Peyer's patch (tissue), 4 donors: ENCODE measurements around the gene SREBF2. TPM values are rescaled to one million over a fixed set of nuclear protein-coding genes. Genes with fewer than 3 reads are reported as not detected.
A peak's percentile ranks its signal among the peaks of the same experiment; 100 is the strongest.

Experiments
- DNase-seq, 3 donors: peaks; one replicate each; pipeline ENCODE4 v3.0.0-alpha.2; 2017 to 2019
- H3K27ac ChIP-seq, 4 donors: fragments of 200-600 bp; sonication (generic); one replicate each; pipeline ENCODE4 v1.5.1; 2016 to 2019
- H3K27me3 ChIP-seq, 2 donors: fragments of 200-600 bp; sonication (generic); one replicate each; pipeline ENCODE4 v1.5.1; 2019
- H3K36me3 ChIP-seq, 3 donors: fragments of 200-600 bp; sonication (generic); one replicate each; pipeline ENCODE4 v1.5.1; 2016 to 2019
- H3K4me1 ChIP-seq, 4 donors: fragments of 200-600 bp; sonication (generic); one replicate each; pipeline ENCODE4 v1.5.1; 2016 to 2019
- H3K4me3 ChIP-seq, 4 donors: fragments of 200-600 bp; sonication (generic); 1 replicate in 3 of 4; 2 replicates in 1 of 4; pipeline ENCODE4 v1.5.1; 2016 to 2019; ENCODE audit warnings: mild to moderate bottlenecking in 1 of 4
- H3K9me3 ChIP-seq, 4 donors: fragments of 200-600 bp; sonication (generic); one replicate each; pipeline ENCODE4 v1.5.1; 2016 to 2019; ENCODE audit warnings: mild to moderate bottlenecking in 1 of 4
- POLR2A ChIP-seq, 2 donors: fragments of 450-650 bp; IDR thresholded peaks; one replicate each; pipeline ENCODE4 v1.5.1; 2017; ENCODE audit warnings: antibody characterized with exemption in 2 of 2, mild to moderate bottlenecking in 2 of 2, moderate library complexity in 2 of 2
- total RNA-seq, 4 donors: library from RNA; depleted of rRNA; stranded (reverse); fragments of >200 nt; gene quantifications; one replicate each; pipeline ENCODE4 v1.1.0, GENCODE V29; 2016
- TF ChIP-seq, protein P1 (sequence below), 6 experiments: fragments of 450-650 bp in 4 of 6; fragments of 200-600 bp in 2 of 6; sonication (generic) in 1 of 6; IDR thresholded peaks; one replicate each; pipeline ENCODE4 v1.5.1; 2017 to 2019; ENCODE audit warnings: antibody characterized with exemption in 6 of 6, mild to moderate bottlenecking in 3 of 6, moderate library complexity in 1 of 6

Gene SREBF2
- total RNA-seq, 4 donors from 2014 or later, result 66.0 to 221 (median 144) TPM

DNA sequence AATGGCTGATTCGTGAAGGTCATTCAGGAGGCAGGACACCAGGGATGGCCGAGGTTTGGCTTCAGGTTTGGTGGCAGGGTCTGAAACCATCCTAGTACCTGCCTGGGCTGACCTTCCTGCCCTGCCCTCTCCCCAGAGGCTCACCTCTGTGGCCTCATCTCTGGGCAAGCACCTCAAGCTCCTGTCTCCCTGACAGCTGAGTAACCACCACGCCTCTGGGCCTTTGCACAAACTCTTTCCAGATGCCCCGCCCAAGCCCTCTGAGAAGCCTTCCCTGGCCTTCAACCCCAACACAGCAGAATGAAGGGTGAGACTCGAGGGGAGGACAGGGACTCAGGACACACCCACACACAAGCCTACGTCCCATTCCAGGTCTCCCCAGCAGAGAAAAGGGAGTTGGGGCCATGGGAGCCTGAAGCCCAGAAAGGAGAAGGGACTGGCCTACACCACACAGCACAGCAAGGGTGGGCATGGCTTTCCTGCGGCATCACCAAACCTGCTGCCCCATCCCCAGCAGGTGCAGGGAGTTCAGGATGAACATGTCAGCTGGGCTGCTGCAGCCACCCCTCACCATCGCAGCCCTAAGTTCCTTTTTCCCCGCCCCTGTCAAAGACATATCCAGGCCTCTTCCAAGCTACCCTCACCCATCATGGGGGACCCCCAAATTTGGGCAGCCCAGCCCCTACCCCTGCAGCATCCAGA is 79.6 kb downstream of the SREBF2 start:
- Histone ChIP-seq H3K27ac (no peak overlapping the region), H3K27me3 (peaks cover 0 to 62% of the 10 kb centered on the region in 2 donors), H3K4me1 (peaks cover 2 to 53% (median 29%) of the 10 kb centered on the region in 4 donors), H3K4me3 (no peak overlapping the region), H3K36me3 (peaks cover 0 to 2% (median 0%) of the 10 kb centered on the region in 3 donors), H3K9me3 (no peaks in the 10 kb centered on the region)
- TF ChIP-seq POLR2A (IDR thresholded peaks at IDR 0.05), result no peak
- TF ChIP-seq, protein P1, sequence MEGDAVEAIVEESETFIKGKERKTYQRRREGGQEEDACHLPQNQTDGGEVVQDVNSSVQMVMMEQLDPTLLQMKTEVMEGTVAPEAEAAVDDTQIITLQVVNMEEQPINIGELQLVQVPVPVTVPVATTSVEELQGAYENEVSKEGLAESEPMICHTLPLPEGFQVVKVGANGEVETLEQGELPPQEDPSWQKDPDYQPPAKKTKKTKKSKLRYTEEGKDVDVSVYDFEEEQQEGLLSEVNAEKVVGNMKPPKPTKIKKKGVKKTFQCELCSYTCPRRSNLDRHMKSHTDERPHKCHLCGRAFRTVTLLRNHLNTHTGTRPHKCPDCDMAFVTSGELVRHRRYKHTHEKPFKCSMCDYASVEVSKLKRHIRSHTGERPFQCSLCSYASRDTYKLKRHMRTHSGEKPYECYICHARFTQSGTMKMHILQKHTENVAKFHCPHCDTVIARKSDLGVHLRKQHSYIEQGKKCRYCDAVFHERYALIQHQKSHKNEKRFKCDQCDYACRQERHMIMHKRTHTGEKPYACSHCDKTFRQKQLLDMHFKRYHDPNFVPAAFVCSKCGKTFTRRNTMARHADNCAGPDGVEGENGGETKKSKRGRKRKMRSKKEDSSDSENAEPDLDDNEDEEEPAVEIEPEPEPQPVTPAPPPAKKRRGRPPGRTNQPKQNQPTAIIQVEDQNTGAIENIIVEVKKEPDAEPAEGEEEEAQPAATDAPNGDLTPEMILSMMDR (IDR thresholded peaks at IDR 0.05), result no peak
- DNase-seq, result no peak

DNA sequence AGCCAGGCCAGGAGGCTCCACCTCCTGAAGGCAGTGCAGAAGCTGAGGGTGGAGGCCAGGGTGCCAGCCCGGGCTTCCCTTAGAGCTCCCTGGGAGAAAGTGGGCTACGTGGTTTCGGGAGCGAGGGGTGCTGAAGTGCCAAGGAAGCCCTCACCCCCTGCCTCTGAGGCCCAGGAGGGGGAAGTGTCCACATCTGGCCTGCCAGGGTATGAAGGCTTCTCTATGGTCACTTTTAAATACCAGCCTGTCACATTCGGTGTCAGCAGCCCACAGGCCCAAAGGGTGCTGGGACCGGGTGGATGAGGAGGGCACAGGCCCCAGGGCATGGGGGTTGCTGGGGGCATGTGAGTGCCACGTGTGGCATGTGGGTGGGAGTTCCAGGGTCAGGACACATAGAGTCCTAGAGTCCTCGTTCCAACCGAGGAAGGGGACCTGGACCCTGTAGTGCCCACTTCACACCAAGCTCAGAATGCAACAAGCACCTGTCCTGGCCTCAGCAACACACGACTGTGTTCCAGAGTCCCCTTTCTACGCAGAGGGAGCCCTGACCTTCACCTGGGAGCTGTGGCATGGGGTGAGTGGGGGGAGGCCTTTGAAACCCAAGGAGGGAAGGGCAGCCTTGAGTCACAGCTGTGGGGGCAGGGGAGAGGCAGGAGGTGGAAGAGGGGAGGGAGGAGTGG is 80.3 kb downstream of the SREBF2 start:
- Histone ChIP-seq H3K4me1 (peaks cover 2 to 55% (median 32%) of the 10 kb centered on the region in 4 donors), H3K36me3 (no peaks in the 10 kb centered on the region), H3K4me3 (no peak overlapping the region), H3K9me3 (no peaks in the 10 kb centered on the region), H3K27me3 (peaks cover 0 to 62% of the 10 kb centered on the region in 2 donors), H3K27ac (no peak overlapping the region)
- no peak for DNase-seq
- TF ChIP-seq, protein P1 (IDR thresholded peaks at IDR 0.05), result no peak
- TF ChIP-seq POLR2A (IDR thresholded peaks at IDR 0.05), result no peak

DNA sequence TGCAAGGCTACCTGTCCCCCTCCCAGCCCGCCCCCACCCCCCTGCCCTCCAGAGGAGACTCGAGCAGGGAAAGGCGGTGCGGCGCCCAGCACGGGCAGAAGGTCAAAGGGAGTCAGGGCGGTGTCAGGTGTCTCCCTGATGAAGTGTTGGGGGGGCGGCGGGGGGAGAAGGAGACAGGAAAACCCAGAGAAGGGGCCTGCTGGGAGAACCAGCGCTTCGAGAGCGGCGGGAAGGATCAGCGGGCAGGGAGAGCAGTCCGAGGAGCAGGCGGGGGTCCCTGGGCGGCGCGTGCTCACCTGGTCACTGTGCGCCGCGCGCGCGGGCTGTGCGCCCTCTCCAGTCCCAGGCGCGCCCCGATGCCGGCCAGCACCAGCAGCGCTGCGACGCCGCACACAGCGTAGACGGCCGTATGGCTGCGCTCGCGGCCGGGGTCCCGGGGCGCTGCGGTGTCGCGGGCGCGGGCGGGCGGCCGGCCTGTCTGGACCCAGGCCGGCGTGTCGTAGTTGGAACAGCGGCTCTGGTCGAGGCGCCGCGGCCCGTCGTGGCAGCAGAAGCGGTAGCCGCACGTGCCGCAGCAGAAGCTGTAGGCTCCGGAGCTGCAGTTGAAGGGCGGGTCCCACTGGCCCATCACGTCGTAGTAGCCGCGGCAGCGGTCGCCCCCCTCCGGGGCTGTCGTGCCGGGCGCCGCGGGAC is 81.1 kb downstream of the SREBF2 start:
- TF ChIP-seq POLR2A (IDR thresholded peaks at IDR 0.05), result no peak
- TF ChIP-seq, protein P1 (IDR thresholded peaks at IDR 0.05), result no peak
- H3K4me3 ChIP-seq, result peak overlapping the region in 3 of 4 donors; percentile 10 to 76 (median 56)
- H3K4me1 ChIP-seq, result peaks cover 2 to 52% (median 33%) of the 10 kb centered on the region in 4 donors
- H3K9me3 ChIP-seq, result no peaks in the 10 kb centered on the region
- no peaks in the 10 kb centered on the region for H3K36me3 ChIP-seq
- peak overlapping the region in 1 of 4 donors; percentile 38 for H3K27ac ChIP-seq
- peaks cover 0 to 62% of the 10 kb centered on the region in 2 donors for H3K27me3 ChIP-seq
- no peak for DNase-seq

DNA sequence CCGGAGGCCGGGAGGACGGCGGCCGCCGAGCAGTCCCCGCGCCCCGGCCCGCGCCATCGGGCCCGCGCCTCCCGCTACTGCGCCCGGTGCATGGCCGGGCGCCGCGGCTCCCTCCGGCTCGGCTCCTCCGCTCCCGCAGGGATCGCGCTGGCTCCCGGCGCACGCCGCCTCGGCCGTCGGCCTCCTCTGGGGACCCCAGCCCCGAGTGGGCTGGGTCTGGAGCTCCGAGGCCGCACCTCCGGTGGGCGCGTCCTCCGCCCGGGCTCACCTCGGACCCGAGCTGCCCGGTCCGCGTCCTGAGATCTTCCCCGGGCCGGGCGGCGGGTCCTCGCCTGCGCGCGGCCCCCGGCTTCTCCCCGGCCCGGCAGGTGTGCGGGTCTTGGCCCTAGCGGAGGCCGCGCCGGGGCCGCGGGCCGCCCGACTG is 81.7 kb downstream of the SREBF2 start:
- peaks cover 0 to 60% of the 10 kb centered on the region in 2 donors for H3K27me3 ChIP-seq
- H3K9me3 ChIP-seq, result no peaks in the 10 kb centered on the region
- H3K36me3 ChIP-seq, result no peaks in the 10 kb centered on the region
- peaks cover 2 to 53% (median 35%) of the 10 kb centered on the region in 4 donors for H3K4me1 ChIP-seq
- peak overlapping the region; percentile 39 to 76 (median 55) for H3K4me3 ChIP-seq
- peak overlapping the region in 1 of 4 donors; percentile 73 for H3K27ac ChIP-seq
- no peak for TF ChIP-seq POLR2A (IDR thresholded peaks at IDR 0.05)
- TF ChIP-seq, protein P1 (IDR thresholded peaks at IDR 0.05), result no peak
- no peak for DNase-seq

DNA sequence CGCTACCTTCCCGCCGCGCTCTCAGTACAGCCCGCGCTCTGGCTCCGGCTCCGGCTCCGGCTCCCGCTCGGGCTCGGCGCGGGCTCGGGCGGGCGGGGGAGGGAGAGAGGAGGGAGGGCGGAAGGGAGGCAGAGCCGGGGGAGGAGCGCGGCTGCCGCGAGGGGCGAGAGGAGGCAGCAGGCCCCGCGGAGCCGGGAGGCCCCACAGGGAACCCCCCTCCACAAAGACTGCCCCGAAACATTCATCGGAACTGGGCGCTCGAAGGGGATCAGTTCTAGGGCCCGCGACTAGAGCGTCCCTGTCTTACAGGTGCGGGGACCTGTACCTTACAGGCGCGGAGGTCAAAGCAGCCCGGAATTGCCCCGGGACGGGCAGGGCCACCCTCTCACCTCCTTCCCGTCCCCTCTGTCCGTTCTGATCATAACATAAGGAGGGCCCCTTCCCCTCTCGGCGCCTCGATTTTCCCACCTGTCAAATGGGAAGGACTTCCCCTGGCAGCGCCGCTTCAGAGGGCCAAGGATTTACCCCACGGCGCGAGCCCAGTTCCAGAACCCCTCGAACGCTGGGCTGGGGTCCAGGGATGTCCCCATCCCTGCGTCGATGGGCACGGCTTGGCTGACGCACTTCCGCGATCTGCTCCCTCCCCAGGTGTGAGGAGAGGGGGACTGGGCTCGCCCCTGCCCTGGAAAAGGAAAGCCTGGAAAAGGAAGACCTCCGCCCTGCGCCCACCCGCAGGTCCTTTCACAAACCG is 82.3 kb downstream of the SREBF2 start, which contains the start of gene SHISA8:
TSS of gene SHISA8 (minus strand) at position 40 of the 751 bp plus-strand sequence. CDS start 407 bp downstream, outside the sequence.
- peak within 1 kb of the TSS in 1 of 4 donors; percentile 73 for H3K27ac ChIP-seq
- H3K9me3 ChIP-seq, result no peaks in the 10 kb centered on the region
- DNase-seq, result peak; percentile 67 to 73 (median 71)
- H3K36me3 ChIP-seq, result no peaks in the 10 kb centered on the region
- peak within 1 kb of the TSS; percentile 39 to 76 (median 55) for H3K4me3 ChIP-seq
- peaks cover 0 to 54% of the 10 kb centered on the region in 2 donors for H3K27me3 ChIP-seq
- peaks cover 2 to 48% (median 34%) of the 10 kb centered on the region in 4 donors for H3K4me1 ChIP-seq
- no peak for TF ChIP-seq POLR2A (IDR thresholded peaks at IDR 0.05)
- TF ChIP-seq, protein P1 (IDR thresholded peaks at IDR 0.05), result no peak
